ENCODE results near the gene UGT1A6. TPM values are rescaled to one million over a fixed set of nuclear protein-coding genes. Genes with fewer than 3 reads are reported as not detected.

Gene UGT1A6
- total RNA-seq, 4 donors from 2014 or later = 0.82 TPM; not detected in 3

GRCh38 chr2:233814056-233814835 lies 121.6 kb downstream of the UGT1A6 start:
- TF ChIP-seq, protein P1, sequence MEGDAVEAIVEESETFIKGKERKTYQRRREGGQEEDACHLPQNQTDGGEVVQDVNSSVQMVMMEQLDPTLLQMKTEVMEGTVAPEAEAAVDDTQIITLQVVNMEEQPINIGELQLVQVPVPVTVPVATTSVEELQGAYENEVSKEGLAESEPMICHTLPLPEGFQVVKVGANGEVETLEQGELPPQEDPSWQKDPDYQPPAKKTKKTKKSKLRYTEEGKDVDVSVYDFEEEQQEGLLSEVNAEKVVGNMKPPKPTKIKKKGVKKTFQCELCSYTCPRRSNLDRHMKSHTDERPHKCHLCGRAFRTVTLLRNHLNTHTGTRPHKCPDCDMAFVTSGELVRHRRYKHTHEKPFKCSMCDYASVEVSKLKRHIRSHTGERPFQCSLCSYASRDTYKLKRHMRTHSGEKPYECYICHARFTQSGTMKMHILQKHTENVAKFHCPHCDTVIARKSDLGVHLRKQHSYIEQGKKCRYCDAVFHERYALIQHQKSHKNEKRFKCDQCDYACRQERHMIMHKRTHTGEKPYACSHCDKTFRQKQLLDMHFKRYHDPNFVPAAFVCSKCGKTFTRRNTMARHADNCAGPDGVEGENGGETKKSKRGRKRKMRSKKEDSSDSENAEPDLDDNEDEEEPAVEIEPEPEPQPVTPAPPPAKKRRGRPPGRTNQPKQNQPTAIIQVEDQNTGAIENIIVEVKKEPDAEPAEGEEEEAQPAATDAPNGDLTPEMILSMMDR (IDR thresholded peaks at IDR 0.05) = no peak
- ATAC-seq (ENCODE audit: low FRiP score) (no peak), DNase-seq (ENCODE audit: low spot score) (no peak)

- no peak for ATAC-seq (ENCODE audit: low FRiP score)
- TF ChIP-seq, protein P1 (IDR thresholded peaks at IDR 0.05) = no peak
Observed at GRCh38 chr2:233815861-233816260, 123.2 kb downstream of the UGT1A6 start.

DNA sequence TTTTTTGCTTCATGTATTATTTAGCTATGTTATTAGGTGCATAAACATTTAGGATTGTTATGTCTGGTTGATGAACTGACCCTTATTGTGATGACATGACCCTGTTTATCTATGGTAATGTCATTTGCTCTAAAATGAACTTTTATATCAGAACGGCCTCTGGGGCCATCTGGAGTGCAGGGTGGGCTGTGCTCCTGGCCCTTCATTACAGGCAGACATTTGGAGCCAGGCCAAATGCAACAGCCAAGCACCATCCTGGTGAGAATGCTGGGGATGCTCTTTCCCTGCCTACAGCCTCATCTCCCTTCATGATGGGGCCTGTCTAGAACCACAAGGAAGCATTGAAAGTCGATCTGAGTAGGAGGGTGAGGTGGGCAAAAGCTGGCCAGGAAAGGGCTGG lies 123.6 kb downstream of the UGT1A6 start:
- DNase-seq (ENCODE audit: low spot score) (no peak), ATAC-seq (ENCODE audit: low FRiP score) (no peak)
- TF ChIP-seq, protein P1 (IDR thresholded peaks at IDR 0.05) = no peak

More at GRCh38 chr2:233815861-233816260, 123.2 kb downstream of the UGT1A6 start:
- no peak for DNase-seq (ENCODE audit: low spot score)

DNA sequence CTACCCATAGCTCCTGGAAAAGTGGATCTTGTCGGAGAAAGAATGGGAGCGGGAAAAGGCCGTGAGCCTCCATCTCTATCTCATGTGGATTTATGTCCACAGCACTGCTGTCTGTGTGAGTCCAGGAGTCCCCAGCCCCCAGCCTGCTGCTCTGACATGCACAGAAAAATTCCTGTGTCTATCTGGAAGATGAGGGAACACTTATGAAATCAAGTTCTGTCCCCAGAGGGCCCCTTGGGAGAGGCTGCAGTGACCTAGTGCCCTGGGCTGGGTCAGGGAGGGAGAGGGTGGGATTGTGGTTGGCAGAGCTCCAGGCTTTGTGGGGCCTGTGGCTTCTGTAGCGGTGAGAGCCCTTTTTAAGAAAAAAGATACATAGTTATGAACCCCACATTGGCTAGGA lies 124.1 kb downstream of the UGT1A6 start:
- ATAC-seq (ENCODE audit: low FRiP score) = no peak
- TF ChIP-seq, protein P1 (IDR thresholded peaks at IDR 0.05) = no peak
- no peak for DNase-seq (ENCODE audit: low spot score)

DNA sequence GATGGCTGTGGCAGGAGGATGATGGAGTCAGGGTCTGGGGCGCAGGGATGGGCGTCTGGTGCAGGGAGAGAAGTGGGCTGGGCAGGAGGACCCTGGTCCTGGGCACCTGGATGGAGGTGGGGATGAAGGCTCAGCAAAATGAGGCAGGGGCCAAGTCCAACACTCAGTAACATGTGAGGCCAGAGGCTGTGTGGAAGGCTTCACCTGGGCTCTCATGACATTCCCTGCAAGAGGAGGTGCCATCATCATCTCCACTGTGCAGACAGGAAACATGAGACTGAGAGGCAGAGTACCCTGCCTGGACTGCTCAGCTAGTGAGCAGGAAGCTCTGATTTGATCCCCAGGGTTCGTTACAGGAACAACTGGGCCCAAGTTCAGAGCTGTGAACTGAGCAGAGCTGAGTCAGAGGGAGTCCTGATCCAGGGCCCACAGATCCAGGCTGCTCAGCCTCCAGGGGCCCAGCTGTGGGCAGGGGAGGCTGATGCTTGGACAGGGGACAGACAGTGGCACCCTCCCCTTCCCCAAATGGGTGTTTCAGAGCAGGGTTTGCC lies 124.7 kb downstream of the UGT1A6 start:
- no peak for ATAC-seq (ENCODE audit: low FRiP score)
- TF ChIP-seq, protein P1 (IDR thresholded peaks at IDR 0.05) = no peak
- DNase-seq (ENCODE audit: low spot score) = peak; percentile 8

DNA sequence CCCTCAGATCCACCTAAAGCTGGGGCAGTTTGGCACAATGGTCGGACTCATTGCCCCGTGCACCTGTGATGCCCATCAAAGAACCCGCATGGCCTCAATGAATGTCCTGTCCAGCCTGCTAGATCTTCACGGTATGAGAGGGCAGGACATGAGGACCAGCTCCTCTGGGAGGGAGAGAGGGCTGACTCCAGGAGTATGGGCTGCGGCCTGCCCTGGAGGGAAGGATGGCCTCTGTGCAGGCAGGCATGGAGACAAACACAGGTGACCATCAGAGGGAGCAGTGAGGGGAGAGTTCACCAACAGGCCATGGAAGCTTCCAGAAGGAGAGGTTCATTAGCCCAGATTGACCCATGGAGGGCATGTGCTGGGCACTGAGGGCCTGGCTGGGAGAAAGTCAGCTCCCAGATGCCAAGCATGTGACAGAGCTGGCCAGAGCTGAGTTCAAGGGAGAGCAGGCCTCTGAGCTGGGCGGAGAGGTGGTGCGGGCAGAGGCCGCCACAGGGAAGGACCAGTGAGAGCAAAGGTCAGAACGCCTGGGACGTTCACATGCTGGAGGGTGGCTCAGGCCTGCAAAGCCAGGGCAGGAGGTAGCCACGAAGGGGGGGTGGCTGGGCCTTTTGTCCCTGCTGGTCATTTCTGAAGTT lies 125.4 kb downstream of the UGT1A6 start:
- ATAC-seq (ENCODE audit: low FRiP score) = no peak
- TF ChIP-seq, protein P1 (IDR thresholded peaks at IDR 0.05) = no peak
- no peak for DNase-seq (ENCODE audit: low spot score)

Data from omental fat pad (tissue), 4 donors.